Activated gamma-delta T cell treated with Interleukin-2 at 50 U/mL for 16 hours (primary cell): ENCODE measurements around the gene NUDT3.
"Not testable (repeated sequence)": the region's sequence is repeated elsewhere in the genome, so short reads cannot be mapped to it uniquely, and the experiment has no call there.

Experiments
- DNase-seq: peaks from one replicate; pipeline ENCODE4 v3.0.0-alpha.2; 2020

NUDT3 gene

DNA sequence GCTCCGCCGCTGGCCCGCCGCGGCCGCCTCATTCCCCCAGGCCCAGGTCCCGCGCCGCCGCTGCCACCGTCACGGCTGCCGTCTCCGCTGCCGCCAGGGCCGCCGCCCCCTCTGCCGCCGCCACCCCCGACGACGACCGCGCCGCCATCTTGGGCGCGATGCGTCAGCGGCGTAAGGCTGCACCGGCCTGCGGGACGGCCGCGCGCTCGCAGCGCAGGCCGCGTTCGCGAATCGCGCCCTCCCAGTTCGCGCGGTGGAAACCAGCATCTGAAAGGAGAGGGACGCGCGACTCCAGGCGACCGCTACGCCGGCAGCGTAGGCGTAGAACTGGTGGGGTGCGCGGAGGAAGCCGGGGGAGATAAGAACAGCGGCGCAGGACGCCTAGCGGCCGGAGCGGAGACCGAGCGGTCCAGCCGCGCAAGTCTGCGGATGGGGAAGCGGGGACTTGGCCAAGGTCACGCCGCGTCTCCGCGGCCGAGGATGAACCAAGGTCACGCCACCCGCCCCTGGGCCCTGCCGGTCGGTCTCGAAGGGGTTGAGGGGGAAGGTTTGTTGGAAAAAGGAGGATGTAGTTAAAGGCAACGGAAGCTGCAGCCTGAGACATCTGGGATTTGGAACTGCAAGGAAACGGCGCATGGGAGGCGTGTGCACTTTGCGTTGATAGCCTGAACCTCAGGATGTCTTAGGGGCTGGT is at the start of gene NUDT3:
Gene NUDT3, minus strand, starts transcription at position 173 of the 694 bp plus-strand sequence. CDS start 307 bp downstream, outside the sequence.
- DNase-seq, result peak; percentile 93

DNA sequence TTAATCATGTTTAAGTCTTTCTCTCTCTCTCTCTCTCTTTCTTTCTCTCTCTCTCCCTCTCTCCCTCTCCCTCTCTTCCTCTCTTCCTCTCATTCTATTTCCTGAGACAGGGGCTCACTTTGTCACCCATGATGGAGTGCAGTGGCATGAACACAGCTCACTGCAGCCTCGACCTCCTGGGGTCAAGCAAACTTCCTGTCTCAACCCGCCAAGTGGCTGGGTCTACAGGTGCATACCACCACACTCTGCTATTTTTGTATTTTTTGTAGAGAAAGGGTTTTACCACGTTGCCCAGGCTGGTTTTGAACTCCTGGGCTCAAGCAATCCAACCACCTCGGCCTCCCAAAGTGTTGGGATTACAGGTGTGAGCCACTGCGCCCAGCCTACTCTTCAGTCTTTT is 49.1 kb upstream of the NUDT3 start:
- DNase-seq, result no peak

DNA sequence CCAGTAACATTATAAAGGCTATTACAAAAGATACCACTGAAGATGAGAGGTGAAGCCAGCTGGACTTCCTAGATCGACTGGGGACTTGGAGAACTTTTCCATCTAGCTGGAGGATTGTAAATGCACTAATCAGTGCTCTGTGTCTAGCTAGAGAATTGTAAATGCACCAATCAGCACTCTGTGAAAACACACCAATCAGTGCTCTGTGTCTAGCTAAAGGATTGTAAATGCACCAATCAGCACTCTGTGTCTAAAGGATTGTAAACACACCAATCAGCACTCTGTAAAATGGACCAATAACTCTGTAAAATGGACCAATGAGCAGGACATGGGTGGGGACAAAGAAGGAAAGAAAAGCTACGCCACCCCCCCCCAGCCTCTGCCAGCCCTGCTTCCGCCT is 47.0 kb upstream of the NUDT3 start:
- DNase-seq, result no peak

DNA sequence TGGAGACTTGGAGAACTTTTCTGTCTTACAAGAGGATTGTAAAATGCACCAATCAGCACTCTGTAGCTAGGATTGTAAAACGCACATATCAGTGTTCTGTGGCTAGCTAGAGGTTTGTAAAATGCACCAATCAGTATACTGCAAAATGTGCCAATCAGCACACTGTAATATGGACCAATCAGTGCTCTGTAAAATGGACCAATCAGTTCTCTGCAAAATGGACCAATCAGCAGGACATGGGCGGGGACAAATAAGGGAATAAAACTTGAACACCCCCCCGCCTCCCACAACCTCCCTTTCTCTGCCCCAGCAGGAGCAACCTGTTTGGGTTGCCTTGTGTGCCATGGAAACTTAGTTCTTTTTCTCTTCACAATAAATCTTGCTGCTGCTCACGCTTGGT is 46.2 kb upstream of the NUDT3 start:
- DNase-seq, result no peak

DNA sequence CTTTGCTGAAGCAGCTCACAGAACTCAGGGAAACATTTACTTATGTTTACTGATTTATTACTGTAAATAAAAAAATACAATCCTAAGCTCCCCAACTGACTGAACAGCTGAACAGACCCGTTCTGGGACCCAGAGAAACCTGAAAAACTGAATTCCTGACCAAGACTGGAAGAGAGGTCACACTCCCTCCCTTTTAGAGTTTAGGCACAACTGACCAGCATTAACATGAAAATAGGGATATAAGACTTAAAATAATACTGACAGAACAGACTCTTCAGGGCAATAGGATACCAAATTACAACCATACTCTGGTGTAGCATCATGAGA is 45.1 kb upstream of the NUDT3 start:
- DNase-seq, result no peak

DNA sequence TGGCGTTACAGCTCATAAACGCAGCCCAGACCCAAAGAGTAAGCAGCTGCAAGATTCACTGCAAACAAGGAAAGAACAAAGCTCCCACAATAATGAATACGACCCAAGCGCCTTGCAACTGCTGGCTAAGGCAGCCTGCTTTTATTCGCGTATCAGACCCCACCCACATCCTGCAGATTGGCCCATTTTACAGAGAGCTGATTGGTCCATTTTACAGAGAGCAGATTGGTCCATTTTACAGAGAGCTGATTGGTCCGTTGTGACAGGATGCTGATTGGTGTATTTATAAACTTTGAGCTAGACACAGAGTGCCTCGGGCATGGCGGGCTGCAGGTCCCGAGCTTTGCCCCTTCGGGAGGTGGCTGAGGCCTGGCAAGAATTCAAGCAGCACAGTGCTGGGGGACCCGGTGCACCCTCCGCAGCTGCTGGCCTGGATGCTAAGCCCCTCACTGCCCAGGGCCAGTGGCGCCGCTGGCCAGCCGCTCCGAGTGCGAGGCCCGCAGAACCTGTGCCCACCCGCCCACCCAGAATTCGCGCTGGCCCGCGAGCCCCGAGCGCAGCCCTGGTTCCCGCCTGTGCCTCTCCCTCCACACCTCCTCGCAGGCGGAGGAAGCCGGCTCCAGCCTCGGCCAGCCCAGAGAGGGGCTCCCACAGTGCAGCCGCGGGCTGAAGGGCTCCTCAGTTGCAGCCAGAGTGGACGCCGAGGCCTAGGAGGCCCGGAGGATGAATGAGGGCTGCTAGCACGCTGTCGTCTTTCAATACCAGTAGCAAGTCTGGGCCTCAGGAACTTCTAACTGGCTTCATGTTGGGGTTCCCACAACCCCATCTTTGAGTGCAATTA is 44.6 kb upstream of the NUDT3 start:
- no peak for DNase-seq

DNA sequence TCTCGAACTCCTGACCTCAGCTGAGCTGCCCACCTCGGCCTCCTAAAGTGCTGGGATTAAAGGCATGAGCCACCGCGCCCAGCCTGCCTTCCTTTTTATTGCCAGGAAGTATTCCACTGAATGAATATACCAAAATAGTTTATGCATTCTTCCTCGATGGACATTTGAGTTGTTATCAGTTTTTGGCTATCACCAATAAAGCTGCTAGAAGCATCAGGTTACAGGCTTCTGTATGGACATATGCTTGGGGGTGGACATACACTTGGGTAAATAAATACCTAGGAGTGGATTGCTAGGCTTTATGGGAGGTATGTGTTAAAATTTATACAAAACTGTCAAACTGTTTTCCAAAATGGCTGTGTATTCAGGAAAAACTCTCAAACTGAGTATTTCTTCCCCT is 43.4 kb upstream of the NUDT3 start:
- DNase-seq, result no peak

DNA sequence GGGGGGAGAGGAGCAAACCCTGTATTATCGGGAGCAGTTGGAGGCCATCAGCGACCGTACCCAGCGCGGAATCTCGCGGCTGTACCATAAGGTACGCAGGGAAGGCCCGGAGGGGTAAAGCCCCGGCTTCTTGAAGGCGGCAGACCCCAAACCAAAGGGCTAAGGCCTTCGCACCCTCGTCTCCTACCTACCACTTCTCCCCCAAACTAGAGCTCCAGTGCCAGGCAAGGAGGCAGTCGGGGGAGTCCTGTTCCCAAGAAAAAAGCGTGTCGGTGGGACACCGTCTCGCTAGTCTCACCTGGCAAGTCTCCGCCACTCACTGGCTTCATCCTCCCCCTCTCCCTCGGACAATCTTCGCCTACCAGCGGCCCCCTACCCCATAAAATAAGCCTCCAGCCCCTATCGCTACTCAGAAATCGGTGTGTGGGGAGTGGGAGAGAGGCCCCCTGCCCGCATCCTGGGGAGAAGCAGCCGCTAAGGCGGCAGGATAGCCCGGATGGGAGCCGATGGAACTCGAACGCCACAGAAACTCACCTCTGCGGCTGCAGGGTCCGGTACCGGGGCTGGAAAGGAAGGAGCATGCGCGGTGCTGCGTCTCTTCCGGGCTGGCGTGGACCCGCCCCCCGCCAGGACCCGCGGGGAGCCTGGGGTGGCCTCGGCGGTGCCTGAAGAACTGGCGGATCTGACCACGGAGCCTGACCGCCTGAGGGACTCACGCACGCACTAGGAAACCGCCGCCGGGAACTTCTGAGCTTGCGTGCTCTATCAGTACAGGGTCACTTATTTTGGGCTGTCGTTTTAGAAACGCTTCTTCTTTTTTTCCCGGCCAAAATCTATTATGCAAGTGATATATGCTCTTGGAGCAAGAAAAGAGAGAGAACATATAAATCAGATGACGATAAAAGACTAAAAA is 33.3 kb upstream of the NUDT3 start, which contains the start of gene RPS10:
Gene RPS10, minus strand, starts transcription at position 572 of the 913 bp plus-strand sequence. CDS start 848 bp downstream, outside the sequence.
- DNase-seq, result peak; percentile 90

DNA sequence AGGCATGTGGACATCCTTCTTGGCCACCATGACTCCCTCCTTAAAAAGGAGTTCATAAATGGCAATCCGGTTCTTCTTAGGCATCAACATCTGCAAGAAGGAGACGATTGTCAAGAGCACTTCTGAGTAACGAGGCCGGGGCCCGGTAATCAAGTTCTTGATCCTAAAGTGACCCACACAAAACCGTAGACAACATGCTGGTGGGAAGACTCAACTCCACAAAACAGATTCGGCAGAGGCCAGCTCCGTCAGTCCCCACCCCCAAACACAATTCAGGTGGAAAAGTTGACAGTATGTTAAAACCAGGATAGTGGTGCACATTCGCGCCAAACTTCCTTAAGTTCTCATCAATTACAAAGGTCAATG is 32.6 kb upstream of the NUDT3 start:
- DNase-seq, result peak; percentile 3

DNA sequence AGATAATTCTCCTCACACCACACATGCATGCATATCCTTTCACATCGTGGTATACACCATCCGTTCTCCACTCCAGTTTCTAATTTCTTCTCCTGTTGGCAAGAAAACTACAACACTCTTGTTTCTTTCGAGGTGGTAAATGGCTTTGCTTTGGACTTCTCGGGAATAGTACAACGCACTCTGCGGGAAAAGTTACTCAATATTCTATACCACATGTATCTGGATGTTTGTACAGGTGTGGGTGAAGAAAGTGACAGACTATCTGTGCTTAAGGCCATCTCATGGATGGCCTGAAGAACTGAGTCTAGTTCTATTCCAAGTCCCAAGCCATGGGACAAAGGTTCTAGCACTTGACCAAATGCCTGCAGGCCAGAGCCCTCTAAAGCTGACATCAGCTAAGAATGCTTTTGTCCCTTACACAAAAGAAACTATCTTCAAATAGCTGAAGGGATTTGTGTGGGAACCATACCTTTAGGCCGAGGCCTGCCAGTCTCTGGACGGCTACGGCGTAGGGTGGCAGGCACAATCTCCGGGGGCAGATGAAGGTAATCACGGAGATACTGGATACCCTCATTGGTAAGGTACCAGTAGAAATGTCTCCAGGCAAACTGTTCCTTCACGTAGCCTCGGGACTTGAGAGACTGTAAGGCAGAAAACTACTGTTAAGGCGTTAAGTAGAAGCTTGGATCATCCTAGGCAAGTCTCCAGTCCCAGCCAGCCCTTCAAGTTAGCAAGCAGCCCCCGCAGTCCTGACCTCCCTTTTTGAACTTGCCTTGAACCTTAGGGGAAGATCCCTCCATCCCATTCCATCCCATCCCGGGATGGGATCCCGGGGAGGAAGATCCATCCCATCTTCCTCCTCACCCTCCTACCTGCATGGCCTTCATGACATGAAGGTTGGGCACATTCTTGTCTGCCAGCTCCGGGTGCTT is 32.0 kb upstream of the NUDT3 start:
- no peak for DNase-seq

DNA sequence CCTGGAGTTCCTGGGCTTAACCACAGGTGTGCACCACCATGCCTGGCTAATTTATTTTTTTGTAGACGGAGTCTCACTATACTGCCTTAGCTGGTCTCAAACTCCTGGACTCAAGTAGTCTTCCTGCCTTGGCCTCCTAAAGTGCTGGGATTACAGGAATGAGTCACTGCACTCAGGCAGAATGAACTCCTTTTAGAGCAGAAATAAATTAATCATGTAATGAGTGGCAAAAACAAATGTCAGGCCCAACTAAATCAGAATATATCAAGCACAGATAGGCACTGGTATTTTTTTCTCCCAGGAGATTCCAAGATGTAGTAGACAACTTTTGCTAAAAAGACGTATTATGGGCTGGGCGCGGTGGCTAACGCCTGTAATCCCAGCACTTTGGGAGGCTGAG is 30.8 kb upstream of the NUDT3 start:
- DNase-seq, result no peak

DNA sequence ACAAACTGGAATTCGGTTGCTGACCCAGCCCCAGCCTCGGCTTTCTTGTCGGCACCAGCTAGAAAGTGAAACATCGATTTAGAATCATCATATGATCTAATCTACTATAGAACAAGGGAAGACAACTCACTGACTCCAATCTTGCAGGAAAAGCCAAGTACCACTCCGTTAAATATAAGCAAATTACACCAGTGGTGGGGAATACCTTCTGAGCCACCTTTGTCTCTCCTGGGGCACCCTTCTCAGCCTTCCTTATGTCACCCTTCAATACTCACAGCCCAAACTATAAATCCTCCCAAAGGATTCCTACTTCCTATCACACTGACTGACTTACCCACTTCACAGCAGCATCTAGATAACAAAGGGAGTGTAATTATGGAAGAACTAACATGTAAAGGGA is 25.9 kb upstream of the NUDT3 start:
- DNase-seq, result no peak

DNA sequence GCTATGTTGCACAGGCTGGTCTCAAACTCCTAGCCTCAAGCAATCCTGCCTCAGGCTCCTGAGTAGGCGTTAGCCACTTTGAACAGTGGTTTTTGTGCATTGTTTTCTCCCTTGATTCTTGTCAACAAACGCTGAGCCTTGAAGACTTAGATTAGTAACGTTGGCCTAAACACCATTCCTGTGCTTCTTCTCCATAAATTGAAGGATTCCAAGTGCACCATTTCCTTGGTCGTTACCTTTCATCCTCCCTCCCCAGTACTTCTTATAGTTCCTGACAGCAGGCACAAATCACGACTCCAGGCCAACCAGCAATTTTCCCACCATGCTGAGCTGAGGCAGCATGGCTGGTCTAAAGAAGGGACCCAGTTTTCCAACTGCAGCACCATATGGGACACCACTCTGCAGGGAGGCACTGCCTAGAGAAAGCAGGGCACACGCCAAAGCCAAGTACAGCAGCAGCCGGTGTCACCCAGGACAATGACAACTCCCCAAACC is 24.5 kb upstream of the NUDT3 start:
- DNase-seq, result no peak

DNA sequence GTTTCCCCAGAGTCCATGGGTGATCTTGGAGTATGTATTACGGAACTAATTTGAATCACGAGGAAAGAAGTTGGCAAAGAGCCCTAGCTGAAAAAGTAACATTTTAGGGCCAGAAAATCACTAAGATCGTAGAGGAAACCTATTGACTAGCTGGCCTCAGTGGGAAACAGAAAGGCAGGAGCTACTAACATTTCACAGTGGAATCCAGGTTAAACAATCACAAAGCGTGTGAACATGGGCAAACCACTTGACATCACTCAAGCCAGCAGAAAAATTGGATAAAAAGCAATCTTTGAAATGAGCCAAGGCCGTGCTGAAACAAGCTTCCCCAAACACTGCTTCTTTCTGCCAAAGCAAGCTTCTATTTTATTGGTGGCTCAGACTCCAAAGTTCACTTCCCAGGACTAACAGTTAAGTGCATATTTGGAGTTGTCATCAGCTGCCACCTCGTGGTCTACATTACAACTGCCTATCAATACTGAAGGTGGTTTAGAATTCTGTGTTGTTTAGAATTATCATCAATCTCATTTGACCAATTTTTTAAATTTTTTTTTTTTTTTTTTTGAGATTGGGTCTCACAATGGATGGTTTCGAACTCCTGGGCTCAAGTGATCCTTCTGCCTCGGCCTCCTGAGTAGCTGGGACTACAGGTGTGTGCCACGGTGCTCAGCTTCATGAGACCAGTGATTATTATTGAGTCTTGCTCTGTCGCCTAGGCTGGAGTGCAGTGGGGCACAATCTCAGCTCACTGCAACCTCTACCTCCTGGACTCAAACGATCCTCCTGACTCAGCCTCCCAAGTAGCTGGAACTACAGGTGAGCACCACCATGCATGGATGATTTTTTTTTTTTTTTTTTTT is 22.8 kb upstream of the NUDT3 start:
- peak; percentile 32 for DNase-seq

DNA sequence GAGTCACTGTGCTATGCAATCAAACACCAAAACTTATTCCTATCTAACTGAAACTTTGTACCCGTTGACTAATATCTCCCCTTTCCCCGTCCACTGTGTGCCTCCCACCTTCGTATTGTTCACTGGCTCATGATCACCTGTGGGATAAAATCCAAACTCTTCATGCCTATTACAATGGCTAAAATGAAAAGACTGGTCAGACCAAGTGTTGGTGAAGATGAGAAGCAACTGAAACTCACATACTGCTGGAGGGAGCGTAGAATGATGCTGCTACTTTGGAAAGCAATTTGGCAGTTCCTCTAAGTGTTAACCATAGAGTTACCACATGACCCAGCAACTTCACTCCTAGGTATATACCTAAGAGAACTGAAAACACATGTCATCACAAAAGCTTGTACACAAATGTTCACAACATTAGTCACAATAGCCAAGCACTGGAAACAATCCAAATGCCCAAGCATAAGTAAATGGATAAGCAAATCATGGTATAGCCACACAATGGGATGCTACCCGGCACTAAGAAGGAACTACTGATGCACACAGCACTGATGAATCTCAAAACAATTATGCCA is 20.3 kb upstream of the NUDT3 start:
- no peak for DNase-seq

DNA sequence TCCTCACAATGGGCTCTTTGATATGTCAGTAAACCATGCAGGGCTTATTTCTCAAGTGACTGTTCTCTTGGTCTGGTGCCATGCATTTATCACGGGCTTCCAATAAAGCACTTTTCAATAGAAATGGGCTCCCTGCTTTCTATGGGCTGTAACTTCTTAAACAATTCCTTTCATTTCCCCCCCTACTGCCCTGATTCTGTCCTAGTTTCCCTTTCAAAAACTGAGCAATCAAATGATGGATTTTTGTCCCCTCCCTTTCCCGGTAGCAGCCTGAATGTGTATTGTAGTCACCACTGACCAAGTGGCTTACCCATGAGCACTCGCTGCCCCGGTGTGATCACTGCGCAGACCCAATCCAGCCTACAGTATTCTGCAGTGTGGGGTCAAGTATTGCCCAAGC is 19.5 kb upstream of the NUDT3 start:
- no peak for DNase-seq

DNA sequence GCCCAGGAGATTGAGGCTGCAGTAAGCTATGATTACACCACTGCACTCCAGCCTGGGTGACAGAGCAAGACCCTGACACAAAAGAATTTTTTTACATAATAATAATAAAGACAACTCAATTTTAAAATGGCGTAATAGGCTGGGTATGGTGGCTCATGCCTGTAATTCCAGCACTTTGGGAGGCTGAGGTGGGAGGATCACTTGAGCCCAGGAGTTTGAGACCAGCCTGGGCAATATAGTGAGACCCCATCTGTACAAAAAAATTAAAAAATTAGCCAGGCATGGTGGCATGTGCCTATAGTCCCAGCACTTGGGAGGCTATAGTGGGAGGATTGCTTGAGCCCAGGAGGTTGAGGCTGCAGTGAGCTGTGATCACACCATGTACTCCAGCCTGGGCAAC is 15.4 kb upstream of the NUDT3 start:
- DNase-seq, result not testable (repeated sequence)

DNA sequence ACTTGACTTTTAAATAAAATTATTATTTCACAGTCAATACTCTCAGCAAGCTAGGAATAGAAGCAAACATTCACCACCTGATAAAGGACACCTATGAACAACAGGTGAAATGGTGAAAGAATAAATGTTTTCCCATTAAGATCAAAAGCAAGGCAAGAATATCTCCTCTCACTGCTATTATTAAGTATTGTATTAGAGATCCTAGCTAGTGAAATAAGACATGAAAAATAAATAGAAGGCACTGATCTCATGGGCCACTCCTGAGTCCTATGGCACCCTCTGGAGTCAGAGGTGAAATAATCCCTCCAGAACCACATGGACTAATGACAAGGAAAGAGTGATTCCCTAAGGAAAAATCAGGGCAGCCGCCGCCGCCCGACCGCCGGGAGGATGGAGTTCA is 4.0 kb upstream of the NUDT3 start:
- DNase-seq, result no peak

DNA sequence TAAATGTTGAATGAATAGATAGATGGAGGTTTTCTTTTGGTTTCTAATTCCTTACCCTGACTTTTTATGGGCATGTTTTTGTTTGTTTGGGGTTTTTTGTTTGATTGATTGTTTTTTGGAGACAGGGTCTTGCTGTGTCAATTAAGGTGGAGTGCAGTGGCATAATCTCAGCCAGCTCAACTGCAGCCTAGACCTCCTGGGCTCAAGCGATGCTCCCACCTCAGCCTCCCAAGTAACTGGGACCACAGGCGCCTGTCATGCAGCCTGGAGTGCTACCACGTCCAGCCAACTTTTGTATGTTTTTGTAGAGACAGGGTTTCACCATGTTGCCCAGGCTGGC is 1.5 kb upstream of the NUDT3 start:
- no peak for DNase-seq

DNA sequence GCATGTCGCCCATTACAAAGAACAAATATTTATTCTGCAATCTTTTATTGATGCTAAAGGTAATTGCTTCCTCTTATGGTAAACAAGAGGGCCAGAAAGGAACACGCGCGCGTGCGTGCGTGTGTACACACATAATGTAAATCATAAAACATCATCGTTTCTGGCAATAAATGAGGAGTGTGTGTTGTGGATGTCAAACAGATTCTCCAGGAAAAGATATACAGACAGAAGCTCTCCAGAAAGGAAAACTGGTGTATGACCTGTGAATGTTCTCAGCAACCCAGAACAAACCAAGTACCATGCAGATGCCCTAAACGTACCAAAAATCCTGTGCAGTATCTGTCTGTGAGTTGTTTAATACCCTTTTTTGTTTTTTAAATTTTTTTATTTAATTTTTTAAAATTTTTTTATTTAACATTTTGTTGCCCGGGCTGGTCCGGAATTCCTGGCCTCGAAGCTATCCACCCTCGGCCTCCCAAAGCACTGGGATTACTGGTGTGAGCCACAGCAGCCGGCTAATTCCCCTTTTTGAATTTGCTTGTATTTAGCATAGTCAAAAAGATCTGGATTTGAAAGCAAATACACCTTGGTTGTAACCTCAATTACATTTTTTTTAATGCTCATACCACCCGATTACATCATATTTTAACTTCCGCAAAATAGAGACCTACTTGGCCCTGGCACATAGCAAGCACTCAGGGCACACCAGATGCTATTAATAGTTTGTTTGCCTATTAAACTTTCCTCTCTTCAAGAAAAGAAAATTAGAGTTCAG is 909 bp upstream of the NUDT3 start:
- DNase-seq, result no peak
